ENCODE results near the gene KCNJ14.

Gene KCNJ14

GRCh38 chr19:48499316-48500090, 44.1 kb downstream of the KCNJ14 start:
- FAIRE-seq (no peak), DNase-seq (ENCODE audit: extremely low spot score, insufficient read length, low read depth) (no peak)

- FAIRE-seq (no peak), DNase-seq (ENCODE audit: extremely low spot score, insufficient read length, low read depth) (no peak)
Observed at GRCh38 chr19:48500830-48501493, 45.6 kb downstream of the KCNJ14 start.

- FAIRE-seq, result peak; percentile 72
- no peak for DNase-seq (ENCODE audit: extremely low spot score, insufficient read length, low read depth)
Observed at GRCh38 chr19:48501494-48502349, 46.3 kb downstream of the KCNJ14 start.

- no peak for FAIRE-seq
- DNase-seq (ENCODE audit: extremely low spot score, insufficient read length, low read depth), result no peak
Observed at GRCh38 chr19:48502350-48503018, 47.1 kb downstream of the KCNJ14 start.

GRCh38 chr19:48506138-48506733, 50.9 kb downstream of the KCNJ14 start:
- FAIRE-seq (peak; percentile 51), DNase-seq (ENCODE audit: extremely low spot score, insufficient read length, low read depth) (no peak)

GRCh38 chr19:48507911-48508439, 52.6 kb downstream of the KCNJ14 start:
- FAIRE-seq, result no peak
- no peak for DNase-seq (ENCODE audit: extremely low spot score, insufficient read length, low read depth)

GRCh38 chr19:48508729-48509411, 53.5 kb downstream of the KCNJ14 start:
- FAIRE-seq (no peak), DNase-seq (ENCODE audit: extremely low spot score, insufficient read length, low read depth) (no peak)

GRCh38 chr19:48509467-48510194, 54.3 kb downstream of the KCNJ14 start:
- FAIRE-seq, result no peak
- no peak for DNase-seq (ENCODE audit: extremely low spot score, insufficient read length, low read depth)

GRCh38 chr19:48510421-48511268, 55.3 kb downstream of the KCNJ14 start:
- DNase-seq (ENCODE audit: extremely low spot score, insufficient read length, low read depth) (no peak), FAIRE-seq (peak; percentile 65)

- no peak for FAIRE-seq
- DNase-seq (ENCODE audit: extremely low spot score, insufficient read length, low read depth), result no peak
Observed at GRCh38 chr19:48511321-48511731, 56.0 kb downstream of the KCNJ14 start.

- DNase-seq (ENCODE audit: extremely low spot score, insufficient read length, low read depth) (no peak), FAIRE-seq (no peak)
Observed at GRCh38 chr19:48511800-48512503, 56.6 kb downstream of the KCNJ14 start, which contains the start of gene LMTK3. Gene LMTK3 (minus strand): TSS chr19:48511835. CDS start chr19:48511576, 259 bp downstream.

- FAIRE-seq (no peak), DNase-seq (ENCODE audit: extremely low spot score, insufficient read length, low read depth) (no peak)
Observed at GRCh38 chr19:48512504-48513288, 57.3 kb downstream of the KCNJ14 start.

GRCh38 chr19:48513289-48514122, 58.1 kb downstream of the KCNJ14 start:
- FAIRE-seq, result peak; percentile 89
- no peak for DNase-seq (ENCODE audit: extremely low spot score, insufficient read length, low read depth)

GRCh38 chr19:48514123-48514458, 58.7 kb downstream of the KCNJ14 start:
- no peak for FAIRE-seq
- DNase-seq (ENCODE audit: extremely low spot score, insufficient read length, low read depth), result no peak

- no peak for DNase-seq (ENCODE audit: extremely low spot score, insufficient read length, low read depth)
- FAIRE-seq, result no peak
Observed at GRCh38 chr19:48516536-48516935, 61.2 kb downstream of the KCNJ14 start.

All from GM18507 (cell line).